SKM-1 (cell line): Measurements from ENCODE around the gene FAM180A.
"Not testable (repeated sequence)": the region's sequence is repeated elsewhere in the genome, so short reads cannot be mapped to it uniquely, and the experiment has no call there.

Experiments
- DNase-seq: peaks from one replicate; lab custom pipeline; 2025; ENCODE audit not compliant: unreplicated experiment; lab: John Stamatoyannopoulos, UW

The FAM180A gene

GRCh38 chr7:135715055-135715522, 33.5 kb downstream of the FAM180A start:
- DNase-seq = no peak

GRCh38 chr7:135714534-135715009, 34.0 kb downstream of the FAM180A start:
- DNase-seq = no peak

DNA sequence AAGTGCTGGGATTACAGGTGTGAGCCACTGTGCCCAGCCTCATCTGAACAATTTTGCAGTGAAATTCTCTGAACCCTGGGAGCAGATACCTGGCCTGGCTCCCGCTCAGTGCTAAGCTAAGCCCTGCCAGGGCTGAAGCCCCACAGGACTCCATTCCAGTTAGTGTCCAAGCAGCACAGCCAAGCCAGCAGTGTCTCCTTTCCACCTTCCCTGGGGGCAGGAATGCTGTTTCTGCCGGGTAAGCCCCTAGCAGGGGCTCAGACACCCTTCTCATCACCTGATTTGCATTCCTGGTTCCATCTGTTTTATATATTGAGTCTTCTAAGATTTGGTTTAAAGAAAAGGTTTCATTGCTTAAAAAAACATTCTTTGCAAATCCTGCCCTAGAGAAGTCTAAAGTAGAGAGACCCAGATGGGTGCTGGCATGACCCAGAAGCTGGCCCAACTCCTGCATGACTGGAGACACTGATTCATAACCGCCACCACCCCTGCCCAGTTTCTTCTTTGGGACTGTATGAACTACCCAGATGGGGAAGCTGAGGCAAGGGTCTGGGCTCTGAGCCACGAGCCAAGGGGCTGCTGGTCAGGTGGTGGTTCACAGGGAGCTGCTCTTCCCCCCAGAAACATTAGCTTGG, 34.7 kb downstream of the FAM180A start:
- no peak for DNase-seq

DNA sequence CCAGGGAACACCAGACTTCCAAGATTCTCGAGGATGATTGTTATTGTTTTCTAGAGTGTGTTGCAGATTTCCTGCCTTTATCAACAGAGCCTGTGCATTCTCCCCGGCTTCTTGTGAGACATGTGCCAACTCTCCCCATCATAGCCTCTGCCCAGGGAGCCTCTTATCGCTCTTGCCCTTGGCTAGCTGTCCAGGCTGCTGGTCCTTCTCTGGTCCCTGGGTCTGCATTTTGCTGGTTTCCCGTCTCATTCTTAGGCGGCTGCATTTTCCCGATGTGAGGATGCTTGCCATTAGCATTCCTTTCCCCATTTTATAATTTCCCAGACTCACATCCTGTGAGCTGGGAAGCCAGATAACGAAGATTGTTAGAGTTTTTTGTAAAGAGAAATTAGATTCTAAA, 35.8 kb downstream of the FAM180A start:
- DNase-seq = no peak

DNA sequence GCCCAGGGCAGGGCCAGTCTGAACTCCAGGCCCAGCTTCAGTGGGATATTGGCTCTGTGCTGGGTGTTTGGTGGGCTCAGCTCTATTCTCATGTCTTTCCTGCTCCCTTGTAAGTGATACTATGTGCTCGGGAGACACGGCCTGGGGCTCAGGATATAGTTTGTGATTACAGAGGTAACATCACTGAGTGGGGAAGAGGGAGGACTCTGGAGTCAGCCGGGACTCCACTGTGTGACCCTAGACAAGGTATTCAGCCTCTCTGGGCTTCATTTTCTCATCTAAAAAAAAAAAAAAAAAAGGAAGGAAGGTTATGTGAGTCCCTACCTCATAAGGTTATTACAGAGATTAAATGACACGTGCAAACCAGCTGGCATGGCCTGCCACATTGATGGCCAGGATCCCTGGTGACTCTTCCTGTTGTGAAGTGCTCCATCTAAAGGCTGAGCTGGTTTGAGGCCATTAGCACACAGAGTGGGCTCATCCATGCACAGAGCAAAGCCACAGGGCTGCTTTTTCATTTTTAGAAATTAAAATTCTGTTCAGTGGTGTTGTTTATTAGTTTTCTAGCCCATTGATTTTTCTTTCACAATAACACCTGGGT, 36.3 kb downstream of the FAM180A start:
- no peak for DNase-seq

DNA sequence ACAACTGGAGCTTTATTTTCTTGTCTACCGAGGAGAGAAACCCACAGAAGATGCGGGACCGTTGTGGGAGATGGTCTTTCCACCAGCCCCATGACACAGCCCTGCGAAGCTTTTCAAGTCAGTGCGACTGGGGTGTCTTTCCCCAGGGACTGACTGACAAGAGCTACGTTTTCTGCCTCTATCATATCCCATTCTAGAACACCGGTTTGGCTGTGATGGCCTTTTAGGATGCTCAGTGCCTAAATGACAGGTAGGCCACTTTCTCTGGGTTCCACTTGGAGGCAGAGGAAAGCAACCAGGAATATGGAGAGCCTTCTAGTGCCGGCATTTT, 37.5 kb downstream of the FAM180A start:
- no peak for DNase-seq

DNA sequence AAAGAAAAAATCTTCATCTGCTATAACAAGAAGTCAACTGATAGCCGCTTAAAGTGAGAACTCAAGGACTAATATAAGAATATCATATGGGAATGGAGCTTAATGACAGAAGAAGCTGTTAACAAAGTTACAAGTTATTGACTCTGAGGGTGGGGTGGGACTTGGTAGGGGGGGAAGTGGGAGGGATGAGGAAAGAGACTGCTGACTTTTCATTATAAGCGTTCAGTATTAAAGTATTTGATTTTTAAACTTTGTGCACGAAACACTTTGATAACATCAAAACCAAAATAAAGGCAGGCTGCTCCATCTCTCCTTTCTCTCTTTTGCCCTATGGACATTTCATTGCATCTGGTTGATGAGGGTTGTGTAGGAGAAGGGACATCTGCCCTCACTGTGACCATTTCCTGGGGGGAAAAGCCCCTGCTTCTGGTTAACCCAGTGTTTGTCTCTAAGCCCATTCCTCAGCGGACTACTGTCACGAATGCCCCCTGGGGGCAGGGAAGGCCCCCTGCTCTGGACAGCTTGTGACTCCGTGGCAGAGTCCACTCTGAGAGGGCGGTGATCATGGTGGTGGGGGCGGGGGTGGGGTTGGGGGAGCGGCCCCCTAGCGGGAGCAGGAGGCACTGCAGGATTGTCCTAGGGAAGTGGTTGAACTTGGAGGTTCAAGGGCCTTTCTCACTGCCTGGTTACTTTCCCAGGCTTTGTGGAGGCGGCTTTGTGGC, 38.0 kb downstream of the FAM180A start:
- DNase-seq = no peak

DNA sequence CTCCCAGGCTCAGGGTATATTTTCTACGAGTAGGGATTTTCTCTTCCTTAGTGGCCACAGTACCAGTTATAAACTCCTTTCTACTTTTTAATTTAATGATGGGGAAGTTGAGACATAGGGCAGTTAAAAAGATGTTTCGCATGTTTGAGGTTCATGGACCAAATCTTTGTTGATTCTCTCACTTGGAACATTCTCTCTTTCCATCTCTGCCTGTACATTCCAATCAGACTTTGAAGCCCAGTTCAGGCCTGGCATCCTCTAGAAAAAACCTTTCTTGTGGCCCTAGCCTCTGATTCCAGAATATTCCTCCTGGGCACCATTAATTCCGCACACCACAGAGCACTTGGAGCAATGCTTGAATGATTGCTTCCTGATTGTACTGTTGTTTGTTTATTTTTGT, 39.1 kb downstream of the FAM180A start:
- DNase-seq = no peak

DNA sequence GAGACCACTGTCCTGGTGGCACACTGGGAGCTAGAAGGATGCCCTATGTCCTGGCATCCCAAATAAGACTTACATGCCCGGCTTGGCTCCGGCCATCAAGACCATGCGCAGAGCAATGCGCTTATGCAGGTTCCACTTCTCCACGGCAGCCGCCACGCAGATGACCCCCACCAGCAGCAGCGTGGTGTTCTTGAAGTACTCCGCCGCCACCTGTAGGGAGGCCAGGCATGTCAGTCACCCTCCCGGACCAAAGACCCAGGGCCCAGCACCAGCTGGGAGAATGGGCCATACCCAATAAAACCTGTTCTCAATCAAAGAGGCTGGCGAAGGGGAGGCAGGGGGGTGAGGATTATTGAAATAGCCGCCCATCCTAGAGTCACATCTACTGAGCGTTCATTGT, 40.6 kb downstream of the FAM180A start:
- DNase-seq = no peak

GRCh38 chr7:135707570-135707966, 41.0 kb downstream of the FAM180A start:
- no peak for DNase-seq

DNA sequence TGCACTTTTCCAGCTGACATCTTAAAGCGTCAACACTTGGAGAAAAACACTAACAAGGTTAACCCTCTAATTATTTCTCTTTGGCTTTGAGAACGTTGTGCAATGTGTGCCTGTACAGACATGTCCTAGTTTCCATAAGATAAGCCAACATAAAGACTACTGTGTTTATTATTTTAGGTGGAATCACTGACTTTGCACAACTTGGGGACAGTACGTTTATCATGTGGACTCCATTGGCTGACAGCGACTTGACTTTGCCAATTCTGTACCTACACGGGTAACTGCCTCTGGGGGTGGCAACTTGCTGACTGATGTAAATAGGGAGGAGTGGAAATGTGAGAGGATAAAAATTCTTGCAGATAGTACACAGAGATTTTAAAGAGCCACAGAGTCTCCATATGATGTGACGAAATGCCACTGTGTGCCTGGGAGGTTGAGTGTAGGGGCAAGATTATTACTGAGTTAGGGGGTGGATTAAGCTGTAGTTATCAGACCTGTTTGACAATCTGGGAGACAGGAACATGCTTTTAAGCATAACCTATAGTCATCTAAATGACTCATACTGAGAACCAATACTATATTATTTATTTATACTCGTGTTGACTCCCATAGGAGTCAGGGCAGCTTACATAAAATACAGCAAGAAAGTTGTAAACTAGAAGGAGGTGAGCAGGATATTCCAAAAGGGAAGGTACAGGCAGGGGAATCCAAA, 41.6 kb downstream of the FAM180A start:
- no peak for DNase-seq

DNA sequence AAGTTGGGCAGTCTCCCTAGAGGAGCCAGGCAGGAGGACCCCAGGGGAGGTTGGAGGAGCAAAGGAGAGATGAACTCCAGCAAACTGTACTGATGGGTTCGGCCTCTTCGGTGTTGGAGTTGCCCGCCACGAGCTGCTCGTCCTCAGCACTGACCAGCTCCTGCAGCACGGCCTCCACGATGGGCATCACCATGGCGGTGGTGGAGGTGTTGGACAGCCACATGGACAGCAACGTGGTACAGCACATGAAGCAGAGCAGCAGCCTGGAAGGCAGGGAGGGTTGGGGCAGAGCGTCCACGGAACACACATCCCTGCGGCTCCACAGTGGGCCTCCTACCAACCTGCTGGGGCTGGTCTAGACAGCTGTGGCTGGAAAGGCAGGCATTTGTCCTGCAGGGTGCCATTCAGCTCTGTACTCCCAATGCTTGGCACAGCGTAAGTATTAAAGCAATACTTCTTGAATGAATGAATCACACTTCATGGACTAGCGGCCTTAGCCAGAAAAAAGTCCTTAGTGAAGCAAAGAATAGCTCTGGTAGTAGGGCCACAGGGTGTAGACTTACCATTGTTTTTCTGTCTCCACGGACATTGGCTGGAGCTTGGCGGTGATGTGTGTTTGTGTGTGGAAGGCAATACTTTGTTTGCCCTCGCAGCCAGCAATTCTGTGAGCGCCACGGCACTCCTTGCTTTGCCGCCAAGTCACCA, 42.4 kb downstream of the FAM180A start:
- no peak for DNase-seq

- DNase-seq = no peak
These were observed 43.9 kb downstream of the FAM180A start for GRCh38 chr7:135704698-135705097.

GRCh38 chr7:135704074-135704473, 44.5 kb downstream of the FAM180A start:
- no peak for DNase-seq

- no peak for DNase-seq
These were observed 51.1 kb downstream of the FAM180A start for GRCh38 chr7:135697276-135698049.

- DNase-seq = no peak
These were observed 55.1 kb downstream of the FAM180A start for GRCh38 chr7:135693558-135693957.

DNA sequence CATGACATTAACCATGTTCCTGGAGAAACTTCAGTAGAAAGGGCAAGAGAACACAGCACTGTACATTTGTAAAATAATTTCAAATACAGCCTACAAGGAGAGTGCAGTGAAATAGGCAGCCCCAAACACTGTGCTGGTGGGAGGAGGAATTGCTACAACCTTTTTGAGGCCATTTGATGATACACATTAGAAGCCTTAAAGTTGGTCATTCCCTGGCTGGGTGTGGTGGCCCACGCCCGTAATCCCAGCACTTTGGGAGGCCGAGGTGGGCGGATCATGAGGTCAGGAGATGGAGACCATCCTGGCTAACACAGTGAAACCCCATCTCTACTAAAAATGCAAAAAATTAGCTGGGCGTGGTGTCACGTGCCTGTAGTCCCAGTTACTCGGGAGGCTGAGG, 56.0 kb downstream of the FAM180A start:
- not testable (repeated sequence) for DNase-seq

GRCh38 chr7:135692055-135692454, 56.6 kb downstream of the FAM180A start:
- DNase-seq = no peak

- no peak for DNase-seq
These were observed 58.0 kb downstream of the FAM180A start for GRCh38 chr7:135690566-135690965.

DNA sequence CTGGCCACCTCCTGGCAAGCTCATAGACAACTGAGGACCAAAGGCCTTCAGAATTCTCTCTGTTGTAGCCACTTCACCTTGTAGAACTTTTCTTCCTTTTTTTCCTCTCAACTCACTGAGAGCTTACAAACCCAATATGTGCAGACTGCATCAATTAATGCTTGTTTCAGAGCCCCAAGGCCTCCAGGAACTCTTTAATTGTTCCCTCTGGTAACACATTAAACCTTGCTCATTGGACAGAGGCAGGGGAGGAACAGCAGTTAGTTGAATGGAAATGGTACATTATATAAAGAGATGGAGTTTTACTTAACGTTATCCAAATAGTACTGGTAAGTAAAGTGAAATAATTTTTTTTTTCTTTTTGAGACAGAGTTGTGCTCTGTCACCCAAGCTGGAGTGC, 61.1 kb downstream of the FAM180A start:
- DNase-seq = no peak
